AG04449 (cell line): ENCODE results near the gene ZNF37A.

Experiments used
- CTCF ChIA-PET: fragments of 350-600 bp; formaldehyde crosslinking; extraction: SDS; loops from one replicate; lab custom pipeline; 2021; ENCODE audit warnings: antibody characterized with exemption; lab: Yijun Ruan, JAX
- POLR2A ChIA-PET: fragments of 400-600, 350-600 bp; formaldehyde crosslinking; extraction: SDS; loops from one replicate; lab custom pipeline; 2020; ENCODE audit warnings: antibody characterized with exemption, inconsistent platforms; lab: Yijun Ruan, JAX
- DNase-seq: peaks from one replicate; pipeline ENCODE4 v3.0.0-alpha.2; 2010; ENCODE audit warnings: low read depth, low spot score
- H3K4me3 ChIP-seq: 2 replicates; pipeline ENCODE4 v1.5.1; 2011; ENCODE audit warnings: low read depth, mild to moderate bottlenecking, control low read depth, low read length
- TF ChIP-seq, protein P1 (sequence below): IDR thresholded peaks from one replicate; pipeline ENCODE4 v1.5.1; 2011; ENCODE audit warnings: mild to moderate bottlenecking, moderate library complexity, low read length, control low read depth, inconsistent platforms; ENCODE audit not compliant: insufficient read depth; ENCODE audit errors: missing control alignments

Gene ZNF37A

DNA sequence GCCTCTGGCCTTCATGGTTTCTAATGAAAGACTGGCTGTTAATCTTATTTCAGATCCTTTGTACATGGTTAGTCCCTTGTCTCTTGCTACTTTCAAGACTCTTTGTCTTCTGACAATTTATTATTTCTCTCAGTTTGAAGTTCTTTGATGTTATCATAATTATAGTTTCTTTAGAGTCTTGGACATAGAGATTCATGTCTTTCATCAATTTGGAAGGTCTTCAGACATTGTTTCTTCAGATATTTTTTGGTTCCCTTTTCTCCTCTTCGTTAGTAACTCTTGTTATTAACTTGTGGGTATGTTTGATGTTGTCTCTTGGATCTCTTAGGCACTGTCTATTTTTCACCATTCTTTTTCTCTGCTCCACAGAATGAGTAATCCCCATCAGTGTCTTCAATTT is 8.7 kb downstream of the ZNF37A start:
- DNase-seq, result no peak
- TF ChIP-seq, protein P1, sequence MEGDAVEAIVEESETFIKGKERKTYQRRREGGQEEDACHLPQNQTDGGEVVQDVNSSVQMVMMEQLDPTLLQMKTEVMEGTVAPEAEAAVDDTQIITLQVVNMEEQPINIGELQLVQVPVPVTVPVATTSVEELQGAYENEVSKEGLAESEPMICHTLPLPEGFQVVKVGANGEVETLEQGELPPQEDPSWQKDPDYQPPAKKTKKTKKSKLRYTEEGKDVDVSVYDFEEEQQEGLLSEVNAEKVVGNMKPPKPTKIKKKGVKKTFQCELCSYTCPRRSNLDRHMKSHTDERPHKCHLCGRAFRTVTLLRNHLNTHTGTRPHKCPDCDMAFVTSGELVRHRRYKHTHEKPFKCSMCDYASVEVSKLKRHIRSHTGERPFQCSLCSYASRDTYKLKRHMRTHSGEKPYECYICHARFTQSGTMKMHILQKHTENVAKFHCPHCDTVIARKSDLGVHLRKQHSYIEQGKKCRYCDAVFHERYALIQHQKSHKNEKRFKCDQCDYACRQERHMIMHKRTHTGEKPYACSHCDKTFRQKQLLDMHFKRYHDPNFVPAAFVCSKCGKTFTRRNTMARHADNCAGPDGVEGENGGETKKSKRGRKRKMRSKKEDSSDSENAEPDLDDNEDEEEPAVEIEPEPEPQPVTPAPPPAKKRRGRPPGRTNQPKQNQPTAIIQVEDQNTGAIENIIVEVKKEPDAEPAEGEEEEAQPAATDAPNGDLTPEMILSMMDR, result no peak
- CTCF ChIA-PET, result no interaction called here
- POLR2A ChIA-PET, result no interaction called here
- H3K4me3 ChIP-seq, result no peak overlapping the region

DNA sequence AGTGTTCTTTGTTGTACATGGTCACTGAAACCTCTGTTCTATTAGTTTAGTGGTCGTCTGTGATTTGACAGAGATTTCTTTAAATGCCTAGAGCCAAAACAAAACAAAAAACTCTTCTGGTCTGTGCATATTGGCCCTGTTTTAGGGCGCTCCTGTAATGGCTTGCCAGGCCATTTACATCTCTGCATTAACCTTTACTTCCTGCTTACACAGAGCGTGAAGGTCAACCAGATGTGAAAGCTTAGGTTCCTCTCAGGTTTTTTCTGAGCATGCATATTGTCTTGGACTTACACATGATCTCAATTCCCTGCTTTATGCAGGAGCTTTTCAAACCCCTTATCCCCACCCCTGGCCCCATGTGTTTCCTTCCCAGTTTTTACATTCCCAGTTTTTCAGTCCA is 9.6 kb downstream of the ZNF37A start:
- ChIA-PET CTCF (no interaction called here), POLR2A (no interaction called here)
- no peak for DNase-seq
- TF ChIP-seq, protein P1, result no peak
- H3K4me3 ChIP-seq, result no peak overlapping the region

DNA sequence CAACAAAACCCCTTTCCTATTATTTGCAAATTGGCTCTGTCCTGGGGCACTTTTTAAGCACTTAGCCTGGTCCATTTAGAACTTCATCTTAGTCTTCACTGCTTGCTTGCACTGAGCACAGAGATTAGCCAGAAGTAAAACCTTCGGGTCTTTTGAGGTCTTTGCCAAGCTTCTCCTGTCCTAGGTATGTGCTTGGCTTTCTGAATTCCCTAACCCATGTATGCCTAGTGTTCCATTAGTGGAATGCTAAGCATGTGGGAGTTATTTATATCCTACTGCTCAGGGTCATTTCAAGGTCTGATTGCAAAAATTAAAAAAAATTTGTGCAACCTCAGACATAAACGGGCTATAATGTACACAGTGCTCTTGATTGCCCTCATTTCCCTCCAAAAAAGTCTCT is 18.0 kb downstream of the ZNF37A start:
- ChIA-PET CTCF (no interaction called here), POLR2A (no interaction called here)
- DNase-seq, result no peak
- no peak overlapping the region for H3K4me3 ChIP-seq
- TF ChIP-seq, protein P1, result no peak

DNA sequence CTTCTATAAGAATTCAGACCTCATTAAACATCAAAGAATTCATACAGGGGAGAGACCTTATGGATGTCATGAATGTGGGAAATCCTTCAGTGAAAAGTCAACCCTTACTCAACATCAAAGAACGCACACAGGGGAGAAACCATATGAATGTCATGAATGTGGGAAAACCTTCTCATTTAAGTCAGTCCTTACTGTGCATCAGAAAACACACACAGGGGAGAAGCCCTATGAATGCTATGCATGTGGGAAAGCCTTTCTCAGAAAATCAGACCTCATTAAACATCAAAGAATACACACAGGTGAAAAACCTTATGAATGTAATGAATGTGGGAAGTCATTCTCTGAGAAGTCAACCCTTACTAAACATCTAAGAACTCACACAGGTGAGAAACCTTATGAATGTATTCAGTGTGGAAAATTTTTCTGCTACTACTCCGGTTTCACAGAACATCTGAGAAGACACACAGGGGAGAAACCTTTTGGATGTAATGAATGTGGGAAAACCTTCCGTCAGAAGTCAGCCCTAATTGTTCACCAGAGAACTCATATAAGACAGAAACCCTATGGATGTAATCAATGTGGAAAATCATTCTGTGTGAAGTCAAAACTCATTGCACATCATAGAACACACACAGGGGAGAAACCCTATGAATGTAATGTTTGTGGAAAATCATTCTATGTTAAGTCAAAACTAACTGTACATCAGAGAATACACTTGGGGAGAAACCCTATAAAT is 24.1 kb downstream of the ZNF37A start:
- DNase-seq, result no peak
- no peak overlapping the region for H3K4me3 ChIP-seq
- POLR2A ChIA-PET, result no interaction called here
- CTCF ChIA-PET, result no interaction called here
- TF ChIP-seq, protein P1, result no peak

DNA sequence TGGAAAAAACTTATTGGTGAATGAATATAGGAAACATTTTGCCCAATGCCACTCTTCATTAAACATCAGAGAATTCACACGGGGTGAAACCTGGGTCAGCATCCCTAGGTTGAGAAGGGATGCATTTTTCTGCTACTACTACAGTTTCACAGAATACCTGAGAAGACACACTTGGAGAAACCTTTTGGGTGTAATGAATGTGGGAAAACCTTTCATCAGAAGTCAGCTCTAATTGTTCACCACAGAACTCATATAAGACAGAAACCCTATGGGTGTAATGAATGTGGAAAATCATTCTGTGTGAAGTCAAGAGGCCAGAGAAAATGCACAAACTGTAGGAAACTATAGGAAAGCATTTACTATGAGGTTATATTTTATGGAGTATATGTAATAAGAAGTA is 24.9 kb downstream of the ZNF37A start:
- CTCF ChIA-PET, result no interaction called here
- DNase-seq, result no peak
- TF ChIP-seq, protein P1, result no peak

DNA sequence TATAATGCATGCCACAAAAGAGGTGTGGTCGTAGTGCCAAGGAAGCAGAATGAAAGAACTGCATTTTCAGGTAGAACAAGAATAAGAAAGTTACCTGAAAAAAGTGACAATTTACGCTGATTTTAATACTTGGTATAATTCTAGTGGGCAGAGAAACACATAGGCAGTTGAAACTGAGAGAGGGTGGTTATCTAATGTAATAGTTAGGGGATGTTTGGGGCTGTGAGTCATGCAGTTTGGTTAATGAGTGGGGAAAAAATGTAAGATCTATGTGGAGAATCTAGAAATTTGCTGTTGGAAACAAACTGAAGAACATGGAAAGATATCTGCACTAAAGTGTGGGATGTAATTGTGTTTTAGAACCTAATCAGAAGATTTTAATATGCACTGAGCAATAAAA is 33.7 kb downstream of the ZNF37A start:
- no peak for DNase-seq
- H3K4me3 ChIP-seq, result no peak overlapping the region
- ChIA-PET POLR2A (no interaction called here), CTCF (no interaction called here)
- TF ChIP-seq, protein P1, result no peak

More for the DNA sequence above, 24.9 kb downstream of the ZNF37A start:
- H3K4me3 ChIP-seq, result no peak overlapping the region
- POLR2A ChIA-PET, result no interaction called here
